HepG2 (cell line): Measurements from ENCODE around the gene TBC1D25. TPM values are rescaled to one million over a fixed set of nuclear protein-coding genes. Genes with fewer than 3 reads are reported as not detected.

ENCODE experiments used
- ATAC-seq: fragments of 200-7000 bp; cut with Tn5 transposase; 3 replicates; pipeline ENCODE4 v1.9.1; 2020; ENCODE audit warnings: mild to moderate bottlenecking, moderate library complexity
- BruUV-seq: library from RNA; stranded (reverse); fragments of 400-500 nt; replicated peaks from 2 replicates; lab custom pipeline; 2021; lab: Mats Ljungman, UMichigan
- CTCF ChIA-PET: fragments of 300-600 bp; formaldehyde crosslinking; extraction: SDS; loops from one replicate; lab custom pipeline; 2021; ENCODE audit warnings: low total read pairs, inconsistent platforms, low intra/inter-chr PET ratio; lab: Yijun Ruan, JAX
- POLR2A ChIA-PET: fragments of 350-600 bp; sonication (Branson Sonifier 250); formaldehyde crosslinking; loops from one replicate; lab custom pipeline; 2020; ENCODE audit warnings: antibody characterized with exemption, inconsistent platforms; lab: Yijun Ruan, JAX
- DNase-seq: peaks from one replicate; pipeline ENCODE4 v3.0.0-alpha.2; 2015; ENCODE audit warnings: low spot score
- FAIRE-seq: peaks from 3 replicates; lab custom pipeline; 2011; peaks lifted over from hg19 to GRCh38; lab: Jason Lieb, UNC
- H2AFZ ChIP-seq: one replicate; pipeline ENCODE4 v1.6.1; 2011; ENCODE audit warnings: low read length, inconsistent platforms
- H3K27ac ChIP-seq: fragments of 300-600 bp; 3 replicates; pipeline ENCODE4 v1.8.0; 2011; ENCODE audit warnings: mixed run types, mild to moderate bottlenecking, mixed read lengths, low read length, inconsistent platforms; ENCODE audit not compliant: insufficient read depth; ENCODE audit errors: extremely low read length
- H3K27me3 ChIP-seq, 2 experiments: fragments of 200-600 bp in 1 of 2; 2 replicates in 1 of 2; 3 replicates in 1 of 2; pipeline versions ENCODE4 v1.6.0 to v1.8.0; 2011; ENCODE audit warnings: low read length in 2 of 2, mild to moderate bottlenecking in 2 of 2, moderate library complexity in 2 of 2, inconsistent platforms in 1 of 2; ENCODE audit not compliant: insufficient read depth in 2 of 2, control insufficient read depth in 1 of 2
- H3K36me3 ChIP-seq, 2 experiments: fragments of 200-600 bp in 1 of 2; replicated peaks in 1 of 2; 2 replicates in 1 of 2; 3 replicates in 1 of 2; pipeline versions ENCODE4 v1.5.1 to v1.8.0; 2011; ENCODE audit warnings: low read length in 2 of 2, inconsistent platforms in 1 of 2; ENCODE audit not compliant: insufficient read depth in 2 of 2, control insufficient read depth in 1 of 2
- H3K4me1 ChIP-seq: 2 replicates; pipeline ENCODE4 v1.5.1; 2012; ENCODE audit warnings: low read length, inconsistent platforms; ENCODE audit not compliant: insufficient read depth
- H3K4me2 ChIP-seq: 2 replicates; pipeline ENCODE4 v1.6.0; 2011; ENCODE audit warnings: low read depth, low read length, inconsistent platforms
- H3K4me3 ChIP-seq, 3 experiments: fragments of 200-600 bp in 1 of 3; sonication (generic), shearing (Covaris generic) in 1 of 3; replicated peaks in 1 of 3; 2 replicates each; pipeline ENCODE4 v1.5.1; 2011 to 2016; ENCODE audit warnings: low read length in 3 of 3, inconsistent platforms in 2 of 3, low read depth in 2 of 3, mild to moderate bottlenecking in 2 of 3, control low read depth in 1 of 3, mixed read lengths in 1 of 3; ENCODE audit not compliant: insufficient read depth in 1 of 3
- H3K79me2 ChIP-seq: one replicate; pipeline ENCODE4 v1.6.1; 2011; ENCODE audit warnings: low read length, inconsistent platforms; ENCODE audit not compliant: insufficient read depth
- H3K9ac ChIP-seq: 2 replicates; pipeline ENCODE4 v1.6.0; 2011; ENCODE audit warnings: mild to moderate bottlenecking, low read depth, low read length, inconsistent platforms; ENCODE audit not compliant: insufficient read depth
- H3K9me3 ChIP-seq: 2 replicates; pipeline ENCODE4 v1.5.1; 2012; ENCODE audit warnings: mild to moderate bottlenecking, low read length
- H4K20me1 ChIP-seq: 2 replicates; pipeline ENCODE4 v1.6.0; 2011; ENCODE audit warnings: inconsistent platforms, mild to moderate bottlenecking, low read length, moderate library complexity; ENCODE audit not compliant: insufficient read depth
- IRF9 ChIP-seq: sonication (generic); formaldehyde crosslinking; IDR thresholded peaks from 2 replicates; pipeline ENCODE4 v1.8.0; 2022; ENCODE audit warnings: missing genetic modification reagents, mild to moderate bottlenecking, borderline replicate concordance
- JDP2 ChIP-seq: sonication (generic); formaldehyde crosslinking; IDR thresholded peaks from 2 replicates; pipeline ENCODE4 v1.8.1; 2022; ENCODE audit warnings: missing genetic modification reagents, borderline replicate concordance
- PITX1 ChIP-seq: sonication (generic); formaldehyde crosslinking; IDR thresholded peaks from 2 replicates; pipeline ENCODE4 v1.5.1; 2020; ENCODE audit warnings: mild to moderate bottlenecking, missing genetic modification reagents
- RCOR2 ChIP-seq: IDR thresholded peaks from 2 replicates; pipeline ENCODE4 v1.6.1; 2016; ENCODE audit warnings: missing biosample characterization, missing genetic modification reagents
- SAP130 ChIP-seq: IDR thresholded peaks from 2 replicates; pipeline ENCODE4 v1.6.1; 2016; ENCODE audit warnings: low read depth
- STAT6 ChIP-seq: sonication (generic); formaldehyde crosslinking; IDR thresholded peaks from 2 replicates; pipeline ENCODE4 v1.4.0; 2020; ENCODE audit warnings: missing genetic modification reagents, mild to moderate bottlenecking, borderline replicate concordance
- ZBTB25 ChIP-seq: IDR thresholded peaks from 2 replicates; pipeline ENCODE4 v1.6.1; 2018; ENCODE audit warnings: missing genetic modification reagents
- ZNF30 ChIP-seq: sonication (generic); formaldehyde crosslinking; IDR thresholded peaks from 2 replicates; pipeline ENCODE4 v1.5.0; 2020; ENCODE audit warnings: mild to moderate bottlenecking, missing genetic modification reagents
- ZNF512B ChIP-seq: sonication (generic); formaldehyde crosslinking; IDR thresholded peaks from 2 replicates; pipeline ENCODE4 v1.5.1; 2020; ENCODE audit warnings: missing genetic modification reagents, mild to moderate bottlenecking, borderline replicate concordance
- ZNF572 ChIP-seq: sonication (generic); formaldehyde crosslinking; IDR thresholded peaks from 2 replicates; pipeline ENCODE4 v1.5.1; 2020; ENCODE audit warnings: mild to moderate bottlenecking, missing genetic modification reagents
- ZXDC ChIP-seq: sonication (generic); formaldehyde crosslinking; IDR thresholded peaks from 2 replicates; pipeline ENCODE4 v1.5.0; 2020; ENCODE audit warnings: mild to moderate bottlenecking, missing genetic modification reagents
- WGBS: methylation state at CpG from one replicate; pipeline ENCODE4 v1.1.6; 2017; ENCODE audit warnings: low lambda C conversion rate; 5-methylcytosine and 5-hydroxymethylcytosine counted together
- in situ Hi-C: cut with HindIII; loops from 2 replicates; pipeline ENCODE4 v1.10.0; 2017; ENCODE audit warnings: low pct_unique_long_range_greater_than_20kb; ENCODE audit not compliant: extremely low pct_ligation_motif_present
- intact Hi-C: fragments of 100-400 bp; cut with micrococcal nuclease; formaldehyde crosslinking; loops from one replicate; pipeline ENCODE4 v1.10.0; 2022; ENCODE audit not compliant: unreplicated experiment
- polyA plus RNA-seq, 8 experiments: library from polyadenylated mRNA; depleted of rRNA in 3 of 8; stranded (reverse) in 7 of 8; unstranded in 1 of 8; fragments of >200 nt; fragmentation: Illumina TruSeq in 4 of 8; extraction: Trizol in 4 of 8; gene quantifications; 2 replicates each; pipeline versions ENCODE4 v1.2.1 to v1.2.3, GENCODE V29; 2011 to 2016; ENCODE audit warnings: low read depth in 4 of 8, missing spikeins in 1 of 8, mixed read lengths in 1 of 8; ENCODE audit not compliant: insufficient read depth in 1 of 8
- total RNA-seq, 5 experiments: library from RNA; depleted of rRNA; stranded (reverse); fragments of >200 nt; fragmentation: Illumina TruSeq; extraction: Trizol; gene quantifications; 2 replicates each; pipeline ENCODE4 v1.2.3, GENCODE V29; 2016; ENCODE audit warnings: low read depth in 1 of 5

Gene TBC1D25
- total and polyA plus RNA-seq, 2 of the 13 experiments (the other 11 are each of a cell fraction or from before 2014, with no cell fraction given): 3.5 to 4.7 TPM

GRCh38 chrX:48515842-48516241 is 23.7 kb upstream of the TBC1D25 start (continued):
- TF ChIP-seq ZXDC (CRISPR knock-in tag) (no peak), ZNF30 (CRISPR knock-in tag) (no peak), ZNF512B (CRISPR knock-in tag) (no peak), ZNF572 (CRISPR knock-in tag) (no peak)
- TF ChIP-seq, all 625 proteins: peak for 0

GRCh38 chrX:48516285-48516684 is 23.2 kb upstream of the TBC1D25 start:
- intact Hi-C loops: no loop called here
- 93% methylated on average over 10 of the region's 10 CpGs for WGBS
- Histone ChIP-seq H4K20me1 (no peaks in the 10 kb centered on the region), H3K27me3 (no peaks in the 10 kb centered on the region), H3K9ac (no peak overlapping the region), H2AFZ (no peak overlapping the region), H3K79me2 (no peaks in the 10 kb centered on the region), H3K36me3 (no peaks in the 10 kb centered on the region), H3K4me2 (no peak overlapping the region), H3K4me1 (peaks cover 7% of the 10 kb centered on the region), H3K9me3 (no peaks in the 10 kb centered on the region), H3K4me3 (no peak overlapping the region), H3K27ac (no peak overlapping the region)
- DNase-seq (no peak), ATAC-seq (no peak), FAIRE-seq (no peak)
- ChIA-PET CTCF (no interaction called here), POLR2A (no interaction called here)
- in situ Hi-C loops: no loop called here
- no peak for TF ChIP-seq IRF9 (CRISPR knock-in tag)
- TF ChIP-seq STAT6 (CRISPR knock-in tag): no peak
- TF ChIP-seq SAP130 (CRISPR knock-in tag): no peak
- no peak for TF ChIP-seq PITX1
- no peak for TF ChIP-seq JDP2
- no peak for TF ChIP-seq RCOR2 (CRISPR knock-in tag)
- TF ChIP-seq ZBTB25 (CRISPR knock-in tag): no peak
- BruUV-seq: no TSS peak
